MM.1S (cell line): ENCODE measurements around the gene TBX2.

Source experiments
- DNase-seq: peaks from one replicate; pipeline ENCODE4 v3.0.0-alpha.2; 2015
- H2AFZ ChIP-seq: fragments of 300-600 bp; sonication (generic); 2 replicates; pipeline ENCODE4 v1.6.0; 2016; ENCODE audit warnings: antibody characterized with exemption, low read length
- H3F3A ChIP-seq: fragments of 300-600 bp; sonication (generic); 2 replicates; pipeline ENCODE4 v1.6.1; 2016; ENCODE audit warnings: mild to moderate bottlenecking, antibody characterized with exemption, low read length, moderate library complexity, mixed read lengths; ENCODE audit not compliant: insufficient read depth
- H3K27ac ChIP-seq: fragments of 300-600 bp; sonication (generic); 2 replicates; pipeline ENCODE4 v1.5.1; 2016; ENCODE audit warnings: mild to moderate bottlenecking, low read length
- H3K27me3 ChIP-seq: fragments of 300-600 bp; sonication (generic); replicated peaks from 2 replicates; pipeline ENCODE4 v1.6.0; 2016; ENCODE audit warnings: low read length; ENCODE audit not compliant: insufficient read depth
- H3K36me3 ChIP-seq: fragments of 300-600 bp; sonication (generic); replicated peaks from 2 replicates; pipeline ENCODE4 v1.6.1; 2016; ENCODE audit warnings: mild to moderate bottlenecking, low read length, mixed read lengths; ENCODE audit not compliant: insufficient read depth
- H3K4me1 ChIP-seq: fragments of 300-600 bp; sonication (generic); 2 replicates; pipeline ENCODE4 v1.6.1; 2016; ENCODE audit warnings: low read length, mixed read lengths
- H3K4me2 ChIP-seq: fragments of 300-600 bp; sonication (generic); 2 replicates; pipeline ENCODE4 v1.6.0; 2016; ENCODE audit warnings: low read depth, low read length
- H3K4me3 ChIP-seq: fragments of 300-600 bp; sonication (generic); 2 replicates; pipeline ENCODE4 v1.5.1; 2016; ENCODE audit warnings: low read length, mixed read lengths
- H3K79me2 ChIP-seq: fragments of 300-600 bp; sonication (generic); 2 replicates; pipeline ENCODE4 v1.6.1; 2016; ENCODE audit warnings: mixed run types, low read length, mixed read lengths
- H3K9ac ChIP-seq: fragments of 300-600 bp; sonication (generic); 2 replicates; pipeline ENCODE4 v1.6.1; 2016; ENCODE audit warnings: low read length, mixed read lengths
- H3K9me2 ChIP-seq: fragments of 300-600 bp; sonication (generic); replicated peaks from 2 replicates; pipeline ENCODE4 v1.6.1; 2016; ENCODE audit warnings: mild to moderate bottlenecking, low read length, mixed read lengths; ENCODE audit not compliant: insufficient read depth
- H3K9me3 ChIP-seq: fragments of 300-600 bp; sonication (generic); replicated peaks from 2 replicates; pipeline ENCODE4 v1.6.1; 2016; ENCODE audit warnings: mild to moderate bottlenecking, low read length, mixed read lengths; ENCODE audit not compliant: insufficient read depth
- H4K20me1 ChIP-seq: fragments of 300-600 bp; sonication (generic); 2 replicates; pipeline ENCODE4 v1.6.1; 2016; ENCODE audit warnings: mild to moderate bottlenecking, low read length, moderate library complexity, mixed read lengths; ENCODE audit not compliant: insufficient read depth
- CTCF ChIP-seq: fragments of 300-600 bp; sonication (generic); IDR thresholded peaks from 2 replicates; pipeline ENCODE4 v1.5.1; 2016; ENCODE audit warnings: antibody characterized with exemption, low read length, mixed read lengths
- EZH2 ChIP-seq: fragments of 300-600 bp; sonication (generic); optimal IDR thresholded peaks from 2 replicates; pipeline ENCODE3; 2017; ENCODE audit warnings: low read depth, mild to moderate bottlenecking, antibody characterized with exemption, low read length, mixed read lengths
- EZH2phosphoT487 ChIP-seq: fragments of 300-600 bp; sonication (generic); IDR thresholded peaks from 2 replicates; pipeline ENCODE4 v1.6.1; 2018; ENCODE audit warnings: antibody characterized with exemption, low read length

The TBX2 gene

GRCh38 chr17:61404913-61405685, 5.5 kb downstream of the TBX2 start:
- DNase-seq, result no peak
- Histone ChIP-seq H3K36me3 (no peaks in the 10 kb centered on the region), H3F3A (0 out of 2 replicates have a peak, but pooled peaks cover 2% of the 10 kb centered on the region), H3K27ac (no peak overlapping the region), H3K9ac (no peak overlapping the region), H3K27me3 (peaks cover 62% of the 10 kb centered on the region), H3K79me2 (no peaks in the 10 kb centered on the region), H4K20me1 (no peaks in the 10 kb centered on the region), H3K9me2 (no peaks in the 10 kb centered on the region), H3K9me3 (no peaks in the 10 kb centered on the region), H2AFZ (no peak overlapping the region), H3K4me3 (no peak overlapping the region), H3K4me2 (no peak overlapping the region), H3K4me1 (no peaks in the 10 kb centered on the region)
- TF ChIP-seq CTCF (no peak), EZH2phosphoT487 (no peak), EZH2 (no peak)

GRCh38 chr17:61405686-61406536, 6.3 kb downstream of the TBX2 start:
- Histone ChIP-seq H3K9me2 (no peaks in the 10 kb centered on the region), H3K27me3 (peaks cover 65% of the 10 kb centered on the region), H3K4me3 (no peak overlapping the region), H3K9me3 (no peaks in the 10 kb centered on the region), H3K79me2 (no peaks in the 10 kb centered on the region), H4K20me1 (no peaks in the 10 kb centered on the region), H2AFZ (no peak overlapping the region), H3K4me1 (no peaks in the 10 kb centered on the region), H3F3A (0 out of 2 replicates have a peak, but pooled peaks cover 4% of the 10 kb centered on the region), H3K4me2 (no peak overlapping the region), H3K27ac (no peak overlapping the region), H3K36me3 (no peaks in the 10 kb centered on the region), H3K9ac (no peak overlapping the region)
- no peak for TF ChIP-seq CTCF
- no peak for TF ChIP-seq EZH2
- TF ChIP-seq EZH2phosphoT487, result no peak
- DNase-seq, result no peak

- Histone ChIP-seq H3K9ac (no peak overlapping the region), H2AFZ (no peak overlapping the region), H3K4me1 (no peaks in the 10 kb centered on the region), H3K27ac (no peak overlapping the region), H3K36me3 (no peaks in the 10 kb centered on the region), H3K27me3 (peaks cover 59% of the 10 kb centered on the region), H4K20me1 (no peaks in the 10 kb centered on the region), H3K9me3 (no peaks in the 10 kb centered on the region), H3K9me2 (no peaks in the 10 kb centered on the region), H3K4me3 (no peak overlapping the region), H3K79me2 (no peaks in the 10 kb centered on the region), H3F3A (0 out of 2 replicates have a peak, but pooled peaks cover 4% of the 10 kb centered on the region), H3K4me2 (no peak overlapping the region)
- no peak for DNase-seq
- TF ChIP-seq CTCF (no peak), EZH2phosphoT487 (no peak), EZH2 (no peak)
These were observed 6.8 kb downstream of the TBX2 start for GRCh38 chr17:61406537-61406845.
